Measurements from ENCODE around the gene BCAP31.
"Not testable (repeated sequence)": the region's sequence is repeated elsewhere in the genome, so short reads cannot be mapped to it uniquely, and the experiment has no call there.

BCAP31 gene

DNA sequence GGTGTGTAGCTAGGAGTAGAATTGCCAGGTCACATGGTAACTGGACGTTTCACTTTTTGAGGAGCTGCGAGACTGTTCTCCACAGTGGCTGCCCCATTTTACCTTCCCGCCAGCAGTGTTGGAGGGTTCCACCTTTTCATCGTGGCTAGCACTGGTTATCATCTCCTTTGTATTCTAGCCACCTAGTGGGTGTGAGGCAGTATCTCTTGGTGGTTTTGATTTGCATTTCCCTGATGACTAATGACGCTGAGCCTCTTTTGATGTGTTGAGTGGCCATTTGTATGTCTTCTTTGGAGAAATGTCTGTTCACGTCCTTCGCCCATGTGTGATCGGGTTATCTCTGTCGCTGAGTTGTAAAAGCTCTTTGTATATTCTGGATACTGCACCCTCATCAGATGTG, 11.1 kb upstream of the BCAP31 start:
- no peak for DNase-seq (ENCODE audit: low read depth in 2 of 2)

- no peak for DNase-seq (ENCODE audit: low read depth in 2 of 2)
Observed at GRCh38 chrX:153734871-153735270, 10.7 kb upstream of the BCAP31 start.

DNA sequence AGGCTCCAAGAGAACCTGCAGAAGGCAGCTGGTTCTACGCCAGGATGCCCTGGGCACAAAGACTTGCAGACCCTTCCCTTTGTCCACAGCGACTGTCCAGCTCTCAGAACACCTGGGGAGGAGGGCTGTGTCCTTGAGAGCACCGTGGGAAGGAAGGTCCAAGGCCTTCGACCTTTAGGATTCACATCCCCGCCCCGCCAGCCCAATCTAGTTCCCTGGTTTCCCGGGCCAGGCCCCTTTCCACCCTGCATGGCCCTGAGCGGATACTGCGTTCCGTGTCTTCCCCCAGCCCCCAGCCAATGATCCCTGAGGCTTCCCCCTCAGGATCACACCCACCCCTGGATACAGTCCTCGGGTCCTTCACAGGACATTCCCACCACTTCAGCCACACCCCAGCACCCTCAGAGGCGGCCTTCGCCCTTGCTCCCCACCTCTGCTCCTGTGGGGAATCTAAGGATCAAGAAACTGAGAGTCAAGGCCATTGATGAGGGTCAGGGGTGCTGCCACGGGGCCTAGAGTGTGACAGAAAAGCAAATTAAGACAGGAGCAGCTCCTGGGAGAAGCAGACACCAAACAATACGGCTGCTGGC, 9.6 kb upstream of the BCAP31 start:
- DNase-seq (ENCODE audit: low read depth in 2 of 2): no peak

GRCh38 chrX:153732401-153732800, 8.2 kb upstream of the BCAP31 start:
- DNase-seq (ENCODE audit: low read depth in 2 of 2): no peak

DNA sequence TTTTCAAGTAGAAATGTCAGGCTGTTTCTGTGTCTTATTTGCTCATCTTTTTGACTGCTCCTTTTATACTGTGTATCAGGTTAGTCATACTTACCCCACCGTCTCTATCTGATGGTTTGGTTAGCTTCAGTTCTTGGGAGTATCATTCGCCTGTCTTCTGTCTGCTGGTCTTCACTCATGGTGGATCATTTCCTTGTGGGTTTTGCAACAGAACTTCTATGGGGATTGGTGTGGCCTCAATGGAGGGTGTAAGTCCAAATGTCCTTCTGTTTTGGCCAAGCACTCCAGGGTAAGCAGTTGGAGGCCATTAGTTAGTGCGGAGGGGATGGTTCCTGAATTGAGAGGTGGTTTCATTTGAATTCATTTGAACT, 7.6 kb upstream of the BCAP31 start:
- no peak for DNase-seq (ENCODE audit: low read depth in 2 of 2)

DNA sequence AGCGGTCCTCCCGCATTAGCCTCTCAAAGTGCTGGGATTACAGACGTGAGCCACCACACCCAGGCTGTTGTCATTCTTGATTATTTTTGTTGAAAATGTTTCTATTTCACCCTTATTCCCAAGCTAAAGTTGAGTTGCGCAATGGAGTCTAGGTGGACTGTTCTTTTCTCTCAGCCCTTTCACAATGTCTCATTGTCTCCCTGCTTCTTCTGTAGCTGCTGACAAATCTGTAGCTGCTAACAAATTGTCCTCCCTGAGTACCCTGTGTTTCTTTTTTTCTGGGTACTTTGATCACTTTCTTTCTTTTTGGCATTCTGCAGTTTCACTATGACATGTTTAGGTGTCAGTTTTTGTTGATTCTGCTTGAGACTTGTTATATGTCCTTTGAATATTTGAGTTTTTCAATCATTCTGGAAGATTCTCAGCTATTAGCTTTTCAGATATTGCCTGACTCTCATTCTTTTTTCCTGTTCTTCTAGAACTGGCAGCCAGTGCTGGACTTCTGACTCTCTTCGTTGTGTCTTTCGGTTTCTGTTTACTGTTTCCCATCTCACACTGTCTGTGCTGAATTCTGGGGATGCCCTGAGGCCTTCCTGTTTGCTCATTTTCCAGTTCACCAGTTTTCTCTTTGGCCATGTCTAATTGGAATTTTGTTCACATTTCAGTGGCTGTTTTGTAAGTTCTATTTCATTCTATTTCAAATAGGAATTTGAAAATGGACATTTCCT, 7.1 kb upstream of the BCAP31 start:
- no peak for DNase-seq (ENCODE audit: low read depth in 2 of 2)

DNA sequence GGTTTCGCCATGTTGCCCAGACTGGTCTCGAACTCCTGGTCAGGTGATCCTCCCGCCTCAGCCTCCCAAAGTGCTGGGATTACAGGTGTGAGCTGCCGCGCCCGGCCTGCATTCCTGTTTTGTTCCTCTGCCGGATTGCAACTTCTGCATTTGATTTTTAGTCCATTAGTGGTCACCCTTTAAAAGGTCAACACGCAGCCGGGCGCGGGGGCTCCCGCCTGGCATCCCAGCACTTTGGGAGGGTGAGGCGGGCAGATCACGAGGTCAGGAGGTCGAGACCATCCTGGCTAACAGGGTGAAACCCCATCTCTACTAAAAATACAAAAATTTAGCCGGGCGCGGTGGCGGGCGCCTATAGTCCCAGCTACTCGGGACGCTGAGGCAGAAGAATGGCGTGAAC, 5.9 kb upstream of the BCAP31 start:
- DNase-seq (ENCODE audit: low read depth in 2 of 2): not testable (repeated sequence)

DNA sequence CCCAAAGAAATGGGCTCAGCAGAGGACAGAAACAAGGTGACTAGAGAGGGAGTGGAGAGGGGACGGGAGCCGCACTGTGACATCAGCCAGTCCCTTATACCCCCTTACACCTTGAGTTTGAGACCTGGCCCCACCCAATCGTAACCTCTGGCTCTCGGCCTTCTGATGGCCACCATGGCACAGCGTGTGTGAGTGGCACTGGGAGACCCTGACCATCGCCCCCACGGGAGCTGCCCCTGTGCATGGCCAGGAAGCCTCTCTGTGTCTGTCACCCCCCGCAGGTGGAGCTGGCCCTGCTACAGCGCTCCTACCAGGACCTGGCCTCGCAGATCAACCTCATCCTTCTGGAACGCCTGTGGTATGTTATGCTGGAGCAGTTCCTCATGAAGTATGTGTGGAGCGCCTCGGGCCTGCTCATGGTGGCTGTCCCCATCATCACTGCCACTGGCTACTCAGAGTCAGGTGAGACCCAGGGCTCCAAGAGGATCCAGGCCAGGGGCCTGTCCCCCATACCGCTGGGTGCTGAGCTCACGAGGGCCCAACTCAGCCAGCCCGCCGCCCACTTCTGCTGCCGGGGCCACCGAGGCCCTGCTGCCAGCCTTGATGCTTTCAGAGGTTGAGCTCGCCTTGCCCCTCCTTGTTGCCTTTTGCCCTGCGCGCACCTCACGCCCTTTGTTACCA, 4.9 kb upstream of the BCAP31 start:
- no peak for DNase-seq (ENCODE audit: low read depth in 2 of 2)

DNA sequence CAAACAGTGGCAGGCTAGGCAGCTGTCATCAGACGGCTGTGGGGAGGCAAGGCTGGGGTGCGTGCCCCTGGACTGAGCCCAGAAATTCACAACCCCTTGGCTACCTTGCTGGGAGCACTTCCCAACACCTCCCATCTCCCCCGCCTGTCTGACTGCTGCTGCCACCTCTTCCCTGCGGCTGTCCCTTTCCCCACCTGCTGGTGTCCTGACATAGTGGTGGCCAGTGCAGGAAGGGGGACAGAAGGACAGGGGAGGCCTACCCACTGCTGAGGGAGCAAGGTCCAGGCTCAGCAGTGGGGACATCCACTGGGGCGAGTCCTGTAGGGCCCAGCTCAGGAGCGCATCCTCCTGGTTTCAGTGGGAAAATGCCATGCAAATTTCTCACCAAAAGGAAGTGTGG, 3.9 kb upstream of the BCAP31 start:
- DNase-seq (ENCODE audit: low read depth in 2 of 2): no peak

DNA sequence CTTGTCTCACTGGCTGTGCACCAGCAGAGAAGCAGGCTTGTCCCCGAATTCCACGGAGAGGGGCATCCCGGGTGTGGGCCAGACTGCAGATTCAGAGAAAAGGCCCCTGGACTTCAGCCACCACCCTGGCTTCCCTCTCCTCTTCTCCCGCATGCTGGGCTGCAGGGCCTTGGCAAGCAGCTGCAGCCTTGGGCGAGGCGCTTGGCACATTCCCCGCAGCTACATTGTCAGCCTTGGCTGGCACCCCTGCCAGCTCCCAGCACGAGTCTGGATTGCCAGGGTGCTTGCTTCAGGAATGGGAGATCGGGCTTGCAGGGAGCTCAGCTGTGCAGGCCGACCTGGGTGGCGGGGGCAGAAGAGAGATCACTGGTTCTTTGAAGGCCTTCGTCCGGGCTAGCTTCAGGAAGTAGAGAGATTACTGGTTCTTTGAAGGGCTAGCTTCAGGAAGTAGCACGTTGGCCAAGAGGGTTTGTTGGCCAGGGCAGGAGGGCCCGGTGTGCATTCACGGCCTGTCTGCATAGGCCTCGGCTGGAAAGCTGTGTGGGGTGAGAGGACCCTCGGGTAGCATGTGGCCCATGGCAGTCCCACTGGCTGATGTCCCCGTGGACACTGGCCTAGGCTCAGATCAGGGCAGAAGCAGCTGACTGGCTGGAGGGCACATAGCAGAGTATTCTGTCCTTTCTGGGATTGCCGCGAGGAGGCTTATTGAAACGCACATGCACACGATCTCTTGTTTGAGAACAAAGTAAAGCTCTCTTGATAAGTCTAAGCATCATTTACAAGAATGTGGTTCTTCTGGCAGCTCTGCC, 3.1 kb upstream of the BCAP31 start:
- no peak for DNase-seq (ENCODE audit: low read depth in 2 of 2)

DNA sequence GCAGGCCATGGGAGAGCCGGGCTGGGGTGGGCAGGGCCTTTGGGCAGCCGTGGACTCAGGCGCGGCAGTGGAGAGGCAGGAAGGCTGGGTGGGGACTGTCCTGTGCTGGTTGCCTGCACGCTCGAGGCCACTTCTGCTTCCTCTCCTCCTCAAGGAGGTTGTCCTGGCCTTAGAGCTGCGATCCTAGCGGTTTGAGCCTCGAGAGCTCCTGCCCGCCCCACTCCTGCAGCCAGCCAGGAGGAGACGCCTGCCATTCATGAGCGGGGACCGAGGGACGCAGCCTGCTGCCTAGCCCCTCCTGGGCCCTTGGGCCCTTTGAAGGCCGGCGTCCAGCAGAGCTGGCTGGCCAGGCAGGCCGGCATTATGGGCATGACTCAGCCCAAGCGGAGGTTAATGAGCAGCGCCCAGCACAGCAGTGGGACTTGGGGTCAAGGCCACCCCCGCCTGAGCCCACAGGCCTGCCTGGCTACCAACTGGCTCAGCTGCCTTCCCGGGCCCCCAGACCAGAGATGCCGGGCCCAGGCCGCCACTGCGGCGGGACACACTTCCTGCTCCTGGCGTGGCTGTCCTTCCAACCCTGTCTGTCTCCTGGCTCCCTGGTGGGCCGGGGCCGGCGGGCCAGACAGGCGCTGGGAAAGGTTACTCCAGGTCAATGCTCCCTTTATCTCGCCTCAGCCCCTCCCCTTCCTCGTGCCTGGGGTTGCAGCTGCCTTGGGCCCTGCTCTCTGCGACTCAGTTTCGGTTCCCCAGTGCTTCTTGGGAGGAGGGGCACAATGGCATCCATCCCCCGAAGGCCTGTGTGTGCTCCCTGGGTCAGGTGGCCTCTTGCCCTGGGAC, 2.3 kb upstream of the BCAP31 start:
- no peak for DNase-seq (ENCODE audit: low read depth in 2 of 2)

DNA sequence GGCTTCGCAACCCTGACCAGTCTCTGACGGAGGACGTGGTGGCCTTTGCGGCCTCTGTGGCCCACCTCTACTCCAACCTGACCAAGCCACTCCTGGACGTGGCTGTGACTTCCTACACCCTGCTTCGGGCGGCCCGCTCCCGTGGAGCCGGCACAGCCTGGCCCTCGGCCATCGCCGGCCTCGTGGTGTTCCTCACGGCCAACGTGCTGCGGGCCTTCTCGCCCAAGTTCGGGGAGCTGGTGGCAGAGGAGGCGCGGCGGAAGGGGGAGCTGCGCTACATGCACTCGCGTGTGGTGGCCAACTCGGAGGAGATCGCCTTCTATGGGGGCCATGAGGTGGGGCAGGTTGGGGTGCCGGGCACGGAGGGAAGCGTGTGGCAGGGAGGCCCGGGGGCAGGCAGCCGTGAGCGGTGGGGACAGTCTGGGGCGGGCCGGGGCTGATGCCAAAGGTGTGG, 1.7 kb upstream of the BCAP31 start:
- DNase-seq (ENCODE audit: low read depth in 2 of 2): no peak

- no peak for DNase-seq (ENCODE audit: low read depth in 2 of 2)
Observed at GRCh38 chrX:153725039-153725831, 1.0 kb upstream of the BCAP31 start.

DNA sequence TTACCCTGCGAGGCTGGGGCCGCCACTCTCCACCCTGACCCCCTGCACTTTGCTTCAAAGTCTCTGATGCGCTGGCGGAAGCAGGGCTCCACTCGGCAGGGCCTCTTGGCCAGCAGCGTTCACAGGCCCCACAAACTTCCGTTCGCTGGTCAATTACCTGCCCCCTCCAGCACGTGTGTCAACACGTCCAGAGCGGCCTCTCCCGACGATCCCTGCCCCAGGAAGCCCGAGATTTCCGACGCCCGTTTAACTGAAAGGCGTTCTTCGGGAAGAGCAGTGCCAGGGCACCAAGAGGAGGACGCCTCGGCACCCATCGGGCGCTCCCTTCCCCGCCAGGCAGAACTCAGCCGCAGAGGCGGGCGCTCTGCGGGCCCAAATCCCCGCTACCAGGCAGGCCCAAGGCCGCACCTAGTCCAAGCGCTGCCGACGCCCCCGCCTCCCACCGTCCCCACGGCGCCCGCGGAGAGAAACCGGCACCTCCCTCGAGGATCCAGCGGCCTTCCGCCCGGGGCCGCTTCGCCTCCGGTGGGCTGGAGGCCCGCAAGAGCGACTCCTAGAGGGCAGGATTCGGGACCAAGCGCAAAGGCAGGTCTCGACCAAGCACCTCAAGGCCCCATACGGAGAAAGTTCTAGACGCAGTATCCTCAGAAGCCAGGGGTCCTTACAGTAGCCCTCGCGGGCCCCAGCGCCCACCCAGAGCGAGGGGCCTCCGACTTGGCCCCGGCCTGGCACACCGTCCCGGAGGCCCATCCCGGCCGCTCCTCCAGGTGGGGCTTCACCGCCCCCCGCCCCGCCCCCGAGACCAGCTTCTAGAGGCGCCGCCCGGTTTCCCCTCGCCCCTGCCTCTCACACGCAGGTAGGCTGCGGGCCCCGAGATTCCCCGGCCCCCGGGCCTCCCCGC, 586 bp downstream of the BCAP31 start:
- DNase-seq (ENCODE audit: low read depth in 2 of 2): peak; percentile 24 to 27

DNA sequence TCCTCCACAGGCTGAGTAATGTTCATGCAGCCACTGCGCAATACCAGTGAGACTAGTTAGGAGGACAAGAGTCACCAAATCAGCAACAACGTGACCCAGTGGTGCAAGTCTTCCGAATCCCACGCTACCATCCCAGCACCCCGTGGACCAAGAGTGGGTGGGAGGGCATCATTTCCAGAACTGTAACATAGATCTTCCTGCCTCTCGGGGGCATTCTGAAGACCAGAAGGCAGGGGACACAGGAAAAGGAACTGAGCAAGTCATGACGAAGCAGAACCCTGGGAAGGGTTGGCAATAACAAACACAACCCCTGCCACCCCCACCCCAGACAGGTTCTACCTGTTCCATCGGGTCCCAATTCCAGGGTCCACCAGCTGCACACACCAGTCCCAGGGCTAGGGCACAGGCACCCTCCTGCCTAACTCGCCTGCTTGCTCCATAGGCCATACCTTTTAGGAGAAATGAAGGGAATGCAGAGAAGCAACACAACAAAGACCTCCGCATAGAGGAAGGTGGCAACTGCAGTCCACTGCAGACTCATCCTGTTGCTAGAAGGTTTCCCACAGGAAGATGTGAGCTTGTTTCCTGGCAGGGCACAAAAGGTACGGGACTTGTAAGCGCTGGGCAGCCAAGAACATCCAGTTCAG, 1.4 kb downstream of the BCAP31 start:
- no peak for DNase-seq (ENCODE audit: low read depth in 2 of 2)

GRCh38 chrX:153719701-153720100, 4.5 kb downstream of the BCAP31 start:
- DNase-seq (ENCODE audit: low read depth in 2 of 2): no peak

GRCh38 chrX:153719238-153719637, 4.9 kb downstream of the BCAP31 start:
- no peak for DNase-seq (ENCODE audit: low read depth in 2 of 2)

DNA sequence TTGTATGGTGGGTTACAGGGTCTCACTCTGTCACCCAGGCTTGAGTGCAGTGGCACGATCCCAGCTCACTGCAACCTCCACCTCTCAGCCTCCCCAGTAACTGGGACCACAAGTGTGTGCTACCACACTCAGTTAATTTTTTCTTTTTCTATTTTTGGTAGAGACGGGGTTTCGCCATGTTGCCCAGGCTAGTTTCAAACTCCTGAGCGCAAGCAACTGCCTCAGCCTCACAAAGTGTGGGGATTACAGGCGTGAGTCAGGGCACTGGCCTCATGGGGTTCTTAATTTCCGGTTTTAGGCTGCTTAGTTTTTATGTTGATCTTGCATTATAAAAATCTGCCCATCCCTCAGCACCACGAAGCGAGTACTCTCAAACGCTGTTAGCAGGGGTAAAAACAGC, 6.7 kb downstream of the BCAP31 start:
- DNase-seq (ENCODE audit: low read depth in 2 of 2): no peak

GRCh38 chrX:153714256-153714655, 9.9 kb downstream of the BCAP31 start:
- no peak for DNase-seq (ENCODE audit: low read depth in 2 of 2)
